Stimulated activated CD4-positive, alpha-beta T cell treated with anti-CD3 and anti-CD28 coated beads, Interleukin-2, amount 100 ng/mL, for 24 hours (primary cell): ENCODE measurements around the gene KIF2C.
"Not testable (repeated sequence)": the region's sequence is repeated elsewhere in the genome, so short reads cannot be mapped to it uniquely, and the experiment has no call there.

ENCODE experiments used
- DNase-seq, 2 donors: peaks; one replicate each; pipeline ENCODE4 v3.0.0-alpha.2; 2020

KIF2C gene

GRCh38 chr1:44719318-44719717 lies 20.3 kb upstream of the KIF2C start:
- DNase-seq = no peak

- no peak for DNase-seq
Measured at GRCh38 chr1:44720281-44720680, 19.4 kb upstream of the KIF2C start.

GRCh38 chr1:44721485-44722361 lies 17.9 kb upstream of the KIF2C start:
- peak; percentile 78 to 89 for DNase-seq

- peak in 1 of 2 donors; percentile 36 for DNase-seq
Measured at GRCh38 chr1:44723064-44723463, 16.6 kb upstream of the KIF2C start.

GRCh38 chr1:44723496-44724295 lies 15.9 kb upstream of the KIF2C start:
- DNase-seq = peak; percentile 57 to 70

- DNase-seq = peak in 1 of 2 donors; percentile 20
Measured at GRCh38 chr1:44724296-44724954, 15.2 kb upstream of the KIF2C start.

GRCh38 chr1:44724955-44725698 lies 14.5 kb upstream of the KIF2C start:
- peak in 1 of 2 donors; percentile 13 for DNase-seq

GRCh38 chr1:44730741-44731512 lies 8.7 kb upstream of the KIF2C start, which contains the start of gene RNU5D-1:
Gene RNU5D-1 (minus strand): TSS chr1:44731170.
- peak; percentile 98 to 99 for DNase-seq

- no peak for DNase-seq
Measured at GRCh38 chr1:44733365-44733764, 6.3 kb upstream of the KIF2C start.

GRCh38 chr1:44733784-44734183 lies 5.9 kb upstream of the KIF2C start:
- DNase-seq = no peak

GRCh38 chr1:44735992-44736391 lies 3.6 kb upstream of the KIF2C start:
- DNase-seq = no peak

- not testable (repeated sequence) for DNase-seq
Measured at GRCh38 chr1:44738953-44739306, 707 bp upstream of the KIF2C start.

- DNase-seq = no peak
Measured at GRCh38 chr1:44740179-44740617, 561 bp downstream of the KIF2C start.

GRCh38 chr1:44743211-44743610 lies 3.6 kb downstream of the KIF2C start:
- DNase-seq = no peak

- no peak for DNase-seq
Measured at GRCh38 chr1:44747878-44748277, 8.2 kb downstream of the KIF2C start.

GRCh38 chr1:44757420-44757819 lies 17.8 kb downstream of the KIF2C start:
- no peak for DNase-seq

- no peak for DNase-seq
Measured at GRCh38 chr1:44759077-44759476, 19.4 kb downstream of the KIF2C start.

GRCh38 chr1:44760876-44761275 lies 21.2 kb downstream of the KIF2C start:
- DNase-seq = no peak

- not testable (repeated sequence) for DNase-seq
Measured at GRCh38 chr1:44766421-44766820, 26.8 kb downstream of the KIF2C start.

- peak; percentile 89 to 91 for DNase-seq
Measured at GRCh38 chr1:44775078-44775929, 35.7 kb downstream of the KIF2C start, which contains the start of gene RPS8. Gene RPS8 (plus strand): TSS chr1:44775540. CDS start chr1:44775597, 57 bp downstream.
